Stimulated activated CD4-positive, alpha-beta T cell treated with anti-CD3 and anti-CD28 coated beads, Interleukin-1b, Interleukin-23, amount 100 ng/mL, for 4 hours (primary cell): ENCODE measurements around the gene ACTR6.
"Not testable (repeated sequence)": the region's sequence is repeated elsewhere in the genome, so short reads cannot be mapped to it uniquely, and the experiment has no call there.

Source experiments
- DNase-seq, 2 donors: peaks; one replicate each; pipeline ENCODE4 v3.0.0-alpha.2; 2020; ENCODE audit warnings: low read depth in 2 of 2

ACTR6 gene

DNA sequence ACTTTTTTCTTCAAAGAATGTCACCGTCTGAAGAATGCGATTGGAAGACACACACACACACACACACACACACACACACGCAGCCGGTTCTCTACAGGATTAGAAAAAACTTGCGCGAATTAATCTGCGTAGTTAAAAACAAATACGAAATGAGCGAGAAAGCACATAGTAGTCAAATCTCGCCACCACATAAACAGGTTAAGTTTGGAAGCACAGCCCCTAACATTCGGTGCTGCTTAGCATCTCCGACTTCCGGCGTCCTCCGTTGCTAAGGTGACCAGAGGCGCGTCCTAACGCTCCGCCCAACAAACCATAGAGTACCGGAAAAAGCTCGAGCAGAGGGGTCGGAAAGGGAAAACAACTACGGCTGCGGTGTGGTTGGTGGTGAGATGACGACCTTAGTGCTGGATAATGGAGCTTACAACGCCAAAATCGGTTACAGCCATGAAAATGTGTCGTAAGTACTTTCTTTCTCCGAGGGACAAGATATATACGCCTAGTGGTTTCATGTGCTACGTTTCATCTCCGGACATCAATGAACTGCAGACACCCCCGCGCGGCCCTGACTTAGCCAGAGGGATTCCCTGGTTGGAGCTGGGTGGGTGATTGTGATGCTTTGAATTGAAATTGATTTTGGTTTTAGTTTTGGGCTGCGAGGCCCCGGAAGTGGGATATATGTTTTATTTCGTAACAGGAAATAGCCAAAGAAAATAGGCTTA is at the start of gene ACTR6:
Gene ACTR6 (plus strand): TSS at position 353 of the 719 bp plus-strand sequence. CDS start 37 bp downstream, at position 390.
- DNase-seq, result peak; percentile 89 to 95

DNA sequence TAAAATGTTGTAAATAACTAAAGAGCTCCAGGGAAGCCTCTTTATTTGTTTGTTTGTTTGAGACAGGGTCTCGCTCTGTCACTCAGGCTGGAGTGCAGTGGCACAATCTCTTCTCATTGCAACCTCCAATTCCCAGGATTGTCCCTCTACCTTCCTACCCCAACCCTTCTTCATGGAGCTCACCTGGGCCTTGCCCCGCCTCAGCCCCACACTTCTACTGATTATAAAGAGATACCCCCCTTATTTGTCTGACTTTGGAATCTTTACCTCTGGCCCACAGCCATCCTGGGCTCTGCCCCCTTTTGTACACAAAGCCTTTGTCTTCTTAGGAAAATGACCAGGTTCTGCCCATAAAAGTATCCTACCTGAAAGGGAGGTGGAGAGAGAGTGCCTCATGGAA is 48.8 kb upstream of the ACTR6 start:
- no peak for DNase-seq

- no peak for DNase-seq
Observed at GRCh38 chr12:100153131-100153530, 47.5 kb upstream of the ACTR6 start.

DNA sequence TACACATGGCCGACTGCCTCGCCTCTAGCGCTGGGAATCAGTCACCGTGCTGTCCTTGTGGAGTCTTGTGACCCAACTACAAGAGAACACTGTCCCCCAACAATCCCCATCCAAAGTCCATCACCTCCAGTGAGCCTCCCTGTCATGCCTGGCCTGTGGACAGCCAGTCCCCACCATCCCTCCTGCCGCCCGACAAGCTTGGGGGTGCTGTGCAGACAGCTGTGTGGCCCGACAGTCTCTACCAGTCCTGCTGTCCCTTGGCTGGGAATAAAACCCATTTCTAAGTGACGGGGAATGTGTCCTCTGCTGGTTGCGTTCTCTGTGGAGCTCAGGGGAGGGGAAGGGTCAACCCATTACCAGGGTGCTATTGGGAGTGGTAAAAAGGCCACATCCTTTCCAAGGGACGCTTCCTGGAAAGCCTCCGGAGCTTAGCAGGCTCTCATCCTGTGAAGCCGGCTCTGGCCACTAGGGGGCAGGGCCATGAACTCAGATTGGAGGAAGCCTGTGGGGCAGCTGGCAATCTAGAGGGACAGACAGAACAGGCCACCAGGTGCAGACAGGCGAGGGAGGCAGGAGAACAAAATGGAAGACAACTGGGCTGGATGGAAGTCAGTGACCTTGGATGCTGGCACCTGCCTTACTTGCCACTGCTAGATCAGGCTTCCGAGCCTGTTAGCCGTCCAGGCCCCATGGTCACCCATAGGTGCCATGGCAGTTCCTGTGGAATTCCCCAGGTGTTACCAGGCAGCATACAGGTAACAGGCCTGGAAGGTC is 46.0 kb upstream of the ACTR6 start:
- DNase-seq, result peak; percentile 63 to 70

DNA sequence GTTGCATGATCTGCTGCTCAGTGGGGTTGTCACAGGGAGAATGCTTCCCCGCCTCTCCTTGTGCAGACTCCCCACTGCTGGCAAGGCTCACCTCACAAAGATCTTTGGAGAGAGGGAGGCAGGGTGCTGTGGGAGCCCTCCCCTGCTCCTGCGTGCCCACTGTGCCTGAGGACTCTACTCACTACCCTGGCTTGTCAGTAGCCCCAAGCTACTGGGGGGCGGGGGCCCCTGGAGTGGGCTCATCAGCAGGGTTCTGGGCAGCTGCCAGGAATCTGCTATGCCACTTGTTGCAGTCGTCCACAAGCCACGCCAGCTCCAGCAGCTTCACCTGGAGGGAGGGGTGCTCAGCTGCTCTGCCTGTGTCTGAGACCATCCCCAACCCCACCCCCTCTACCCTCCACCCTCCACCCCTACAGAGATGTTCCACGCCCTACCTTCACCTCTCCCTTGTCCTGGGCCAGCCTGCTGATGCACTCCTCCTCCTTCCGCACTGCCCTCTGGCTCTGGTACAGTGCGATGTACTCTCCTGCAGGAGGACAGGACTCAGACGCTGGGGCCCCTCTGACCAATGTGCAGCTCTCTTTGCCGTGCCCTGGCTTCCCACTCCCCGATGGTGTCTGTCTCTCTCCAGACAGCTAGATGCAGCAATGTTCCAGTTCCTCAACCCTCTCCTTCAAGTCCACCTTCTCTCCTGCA is 43.7 kb upstream of the ACTR6 start:
- DNase-seq, result no peak

- DNase-seq, result no peak
Observed at GRCh38 chr12:100157427-100157821, 43.2 kb upstream of the ACTR6 start.

GRCh38 chr12:100158535-100158934 is 42.1 kb upstream of the ACTR6 start:
- DNase-seq, result no peak

DNA sequence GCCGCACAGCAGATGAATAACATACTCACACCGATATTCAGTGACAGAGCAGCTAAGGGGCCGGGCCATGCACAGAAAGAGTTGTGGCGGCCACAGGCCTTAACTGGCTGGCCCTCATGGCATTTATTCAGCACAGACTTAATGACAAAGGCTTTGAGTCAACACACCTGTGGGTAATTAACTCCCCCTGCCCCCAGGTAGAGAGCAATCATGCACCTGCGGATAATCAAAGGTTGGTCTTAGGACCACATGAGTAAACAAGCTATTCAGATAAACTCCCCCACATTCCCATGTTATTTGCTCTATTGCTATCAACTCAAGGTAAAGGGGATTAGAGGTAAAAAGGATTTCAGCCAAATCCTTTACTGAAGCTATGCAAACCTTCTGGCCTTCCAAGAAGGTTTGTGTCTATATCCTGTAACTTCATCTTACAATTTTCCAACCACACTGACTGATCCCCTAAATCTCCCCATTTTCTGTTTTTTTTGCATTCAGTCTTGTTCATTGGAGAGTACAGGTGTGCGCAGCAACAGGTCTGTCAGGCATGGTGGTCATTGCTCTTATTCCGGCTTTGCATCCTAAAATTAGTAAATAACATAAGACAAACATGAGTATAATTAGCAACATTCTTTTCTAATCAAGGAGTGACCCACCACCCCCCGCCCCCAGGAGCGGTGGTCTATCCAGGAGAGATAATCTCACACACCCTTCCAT is 41.1 kb upstream of the ACTR6 start:
- no peak for DNase-seq

- peak; percentile 50 to 54 for DNase-seq
Observed at GRCh38 chr12:100163416-100164152, 37.0 kb upstream of the ACTR6 start.

GRCh38 chr12:100164153-100164704 is 36.4 kb upstream of the ACTR6 start:
- no peak for DNase-seq

GRCh38 chr12:100165356-100165755 is 35.3 kb upstream of the ACTR6 start:
- no peak for DNase-seq

DNA sequence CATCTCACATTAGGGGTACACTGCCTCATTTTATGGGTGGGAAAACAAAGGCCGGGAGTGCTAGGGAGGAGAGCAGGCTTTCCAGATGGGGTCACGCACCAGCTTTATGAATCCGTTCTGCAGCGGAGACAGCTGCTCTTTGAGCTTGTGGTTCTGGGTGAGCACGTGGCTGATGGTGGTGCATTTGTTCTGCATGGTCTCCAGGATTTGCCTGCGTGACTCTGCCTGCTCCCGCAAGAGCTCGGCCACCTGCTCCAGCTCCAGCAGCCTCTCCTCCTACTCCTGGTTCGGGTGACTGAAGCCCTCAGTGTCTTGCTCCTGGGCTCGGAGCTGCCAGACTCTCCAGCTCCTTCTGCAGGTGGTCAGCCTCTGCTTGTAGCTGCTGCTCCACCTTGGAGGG is 34.4 kb upstream of the ACTR6 start:
- DNase-seq, result no peak

GRCh38 chr12:100168562-100168961 is 32.1 kb upstream of the ACTR6 start:
- DNase-seq, result no peak

DNA sequence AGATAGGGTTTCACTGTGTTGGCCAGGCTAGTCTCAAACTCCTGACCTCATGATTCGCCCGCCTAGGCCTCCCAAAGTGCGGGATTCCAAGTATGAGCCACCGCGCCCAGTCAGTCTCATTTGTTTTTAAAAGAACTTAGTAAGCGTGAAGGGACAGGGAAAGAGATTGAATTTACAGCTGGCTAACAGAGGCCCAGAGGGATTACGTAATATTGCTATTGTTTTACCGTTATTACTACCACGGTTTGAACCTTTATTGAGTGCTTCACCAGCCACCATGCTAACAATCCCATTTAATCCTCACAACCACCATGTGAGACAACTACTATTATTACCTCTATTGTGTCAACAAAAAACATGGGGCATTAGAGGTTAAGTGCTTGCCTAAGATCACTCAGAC is 31.3 kb upstream of the ACTR6 start:
- no peak for DNase-seq

GRCh38 chr12:100170313-100170858 is 30.2 kb upstream of the ACTR6 start:
- no peak for DNase-seq

GRCh38 chr12:100171248-100171647 is 29.4 kb upstream of the ACTR6 start:
- DNase-seq, result no peak

DNA sequence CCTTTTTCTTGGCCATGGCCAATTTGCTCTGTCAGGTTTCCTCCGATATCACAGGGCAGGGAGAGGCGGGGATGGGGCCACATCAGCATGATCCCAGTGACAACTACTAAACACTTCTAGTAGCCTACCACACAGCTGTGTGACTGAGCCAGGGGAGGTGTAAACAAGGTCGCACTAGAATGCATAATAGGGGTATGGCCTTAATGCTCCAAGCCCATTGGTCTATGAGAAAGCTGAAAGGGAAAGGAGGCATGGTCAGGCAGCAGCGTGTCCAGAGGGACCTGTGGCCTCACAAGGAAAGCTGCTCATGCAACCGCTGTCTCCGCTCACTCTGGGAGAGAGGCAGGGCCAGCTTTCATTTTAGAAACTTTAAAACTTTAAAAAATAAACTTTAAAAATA is 27.5 kb upstream of the ACTR6 start:
- DNase-seq, result no peak

DNA sequence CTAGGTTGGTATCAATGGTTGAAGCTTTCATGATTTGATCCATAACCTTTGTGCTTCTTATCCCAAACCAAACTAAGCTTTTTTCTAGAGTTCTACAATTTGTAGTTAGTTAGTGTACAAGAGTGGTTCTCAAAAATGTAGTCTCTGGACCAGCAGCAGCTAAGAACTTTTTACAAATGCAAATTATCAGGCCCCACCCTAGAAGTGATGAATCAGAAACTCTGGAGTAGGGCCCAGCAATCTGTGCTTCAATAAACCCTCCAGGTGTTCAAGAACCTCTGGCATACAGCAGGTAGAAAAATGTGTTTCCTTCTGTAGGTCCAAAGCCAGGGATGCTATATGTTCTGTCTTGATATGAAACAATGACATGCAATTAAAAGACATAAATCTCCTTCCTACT is 26.1 kb upstream of the ACTR6 start:
- DNase-seq, result no peak

GRCh38 chr12:100176493-100176892 is 24.1 kb upstream of the ACTR6 start:
- not testable (repeated sequence) for DNase-seq

GRCh38 chr12:100179252-100179651 is 21.4 kb upstream of the ACTR6 start:
- DNase-seq, result no peak
